Stimulated activated CD4-positive, alpha-beta T cell treated with anti-CD3 and anti-CD28 coated beads, Interleukin-2, amount 100 ng/mL, for 48 hours (primary cell): ENCODE data around the gene ARMC2.
"Not testable (repeated sequence)": the region's sequence is repeated elsewhere in the genome, so short reads cannot be mapped to it uniquely, and the experiment has no call there.

Source experiments
- DNase-seq, 2 donors: peaks; one replicate each; pipeline ENCODE4 v3.0.0-alpha.2; 2020

The ARMC2 gene, protein sequence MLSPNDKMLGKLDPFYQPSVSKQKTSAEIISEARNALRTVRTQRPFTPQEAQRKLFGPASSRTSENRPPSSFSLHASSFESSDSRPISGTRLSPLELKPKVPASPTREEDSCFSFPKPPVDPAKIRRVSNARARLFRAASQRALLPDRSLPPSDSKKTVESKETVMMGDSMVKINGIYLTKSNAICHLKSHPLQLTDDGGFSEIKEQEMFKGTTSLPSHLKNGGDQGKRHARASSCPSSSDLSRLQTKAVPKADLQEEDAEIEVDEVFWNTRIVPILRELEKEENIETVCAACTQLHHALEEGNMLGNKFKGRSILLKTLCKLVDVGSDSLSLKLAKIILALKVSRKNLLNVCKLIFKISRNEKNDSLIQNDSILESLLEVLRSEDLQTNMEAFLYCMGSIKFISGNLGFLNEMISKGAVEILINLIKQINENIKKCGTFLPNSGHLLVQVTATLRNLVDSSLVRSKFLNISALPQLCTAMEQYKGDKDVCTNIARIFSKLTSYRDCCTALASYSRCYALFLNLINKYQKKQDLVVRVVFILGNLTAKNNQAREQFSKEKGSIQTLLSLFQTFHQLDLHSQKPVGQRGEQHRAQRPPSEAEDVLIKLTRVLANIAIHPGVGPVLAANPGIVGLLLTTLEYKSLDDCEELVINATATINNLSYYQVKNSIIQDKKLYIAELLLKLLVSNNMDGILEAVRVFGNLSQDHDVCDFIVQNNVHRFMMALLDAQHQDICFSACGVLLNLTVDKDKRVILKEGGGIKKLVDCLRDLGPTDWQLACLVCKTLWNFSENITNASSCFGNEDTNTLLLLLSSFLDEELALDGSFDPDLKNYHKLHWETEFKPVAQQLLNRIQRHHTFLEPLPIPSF

DNA sequence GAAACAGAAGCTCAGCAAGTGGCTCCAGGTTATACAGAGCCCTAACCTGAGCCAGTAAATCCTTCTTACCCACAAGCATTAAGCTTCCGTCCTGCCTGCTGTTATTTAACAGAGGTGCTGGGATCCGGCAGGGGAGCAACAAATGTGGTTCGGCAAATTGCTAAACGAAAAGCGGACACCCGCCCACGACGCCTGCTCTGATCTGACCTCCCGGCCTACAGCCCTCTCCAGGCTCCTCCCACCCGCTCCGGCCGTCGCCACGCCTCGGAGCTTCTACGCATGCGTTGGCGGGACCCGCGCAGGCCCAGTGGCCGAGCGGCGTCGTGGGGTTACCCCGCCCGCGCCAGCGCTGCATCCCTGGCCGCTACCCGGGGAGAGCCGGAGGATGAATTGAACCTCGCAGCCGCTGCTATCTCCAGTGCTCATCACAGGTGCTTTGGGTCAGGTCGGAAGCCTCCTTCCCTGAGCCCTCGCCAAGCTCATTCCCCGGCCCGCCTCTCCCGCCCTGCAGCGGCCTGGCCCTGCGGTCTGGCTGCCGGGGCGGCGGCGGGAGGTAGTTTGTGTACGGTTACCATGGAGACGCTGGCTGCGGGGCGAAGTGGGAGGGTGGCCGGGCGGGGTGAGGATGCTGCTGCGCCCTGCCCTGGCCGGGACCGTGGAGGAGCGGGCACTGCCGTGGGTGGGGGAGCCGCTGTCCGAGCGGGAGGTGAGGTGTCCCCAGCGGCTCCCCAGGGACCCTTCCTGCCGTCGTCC, at the start of gene ARMC2:
ARMC2 (plus strand) TSS at position 307 of the 753 bp plus-strand sequence. CDS start 5,846 bp downstream, outside the sequence.
- DNase-seq: peak; percentile 84 to 88

DNA sequence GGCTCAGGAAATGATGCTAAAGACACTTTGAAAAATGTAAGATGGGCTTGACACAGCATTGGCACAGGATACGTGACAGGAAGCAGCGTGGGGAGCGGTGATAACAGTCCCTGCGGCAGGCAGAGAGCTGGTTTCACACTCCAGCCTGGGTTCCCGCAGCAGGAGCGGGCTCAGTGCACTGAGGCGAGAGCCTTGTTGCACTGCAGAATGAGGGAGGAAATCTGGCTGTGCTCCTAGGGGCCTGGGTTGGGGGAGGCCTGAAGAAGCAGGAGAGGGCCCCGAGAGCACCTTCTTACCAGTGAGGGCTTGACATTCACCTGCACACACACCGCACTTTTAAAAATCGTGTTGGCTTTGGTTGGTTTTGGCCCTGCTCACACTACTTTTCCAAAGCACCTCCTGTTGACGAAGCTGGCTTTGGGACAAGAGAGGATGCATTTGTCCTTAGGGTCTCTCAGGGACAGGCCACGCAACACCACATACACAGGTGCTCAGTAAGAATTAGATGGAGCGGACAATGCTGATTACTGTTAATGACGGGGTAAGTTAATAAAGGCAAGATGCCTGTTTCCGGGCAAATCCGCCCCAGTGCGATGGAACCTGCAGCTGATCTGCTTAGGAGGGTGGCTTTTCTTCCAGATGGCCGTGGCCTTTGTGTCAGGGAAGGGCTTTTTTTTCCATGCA, 49.4 kb upstream of the ARMC2 start:
- peak; percentile 21 to 39 for DNase-seq

DNA sequence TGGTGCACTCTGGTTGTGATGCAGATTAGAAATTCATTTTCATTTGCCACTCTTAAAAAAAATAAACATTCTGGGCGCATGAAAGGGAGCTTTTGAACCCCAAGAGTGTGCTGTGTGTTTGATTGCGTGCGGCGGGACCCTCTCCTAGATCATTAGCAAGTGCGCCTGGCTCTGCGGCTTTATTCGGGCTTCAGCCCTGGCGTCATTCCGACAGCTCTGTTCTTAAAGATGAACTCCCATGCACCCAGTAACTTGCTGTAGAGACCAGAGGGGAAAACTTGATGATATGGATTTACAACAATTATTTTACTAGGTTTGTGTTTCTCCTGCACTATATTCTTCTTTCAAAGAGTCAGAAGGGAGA, 48.9 kb upstream of the ARMC2 start:
- no peak for DNase-seq

DNA sequence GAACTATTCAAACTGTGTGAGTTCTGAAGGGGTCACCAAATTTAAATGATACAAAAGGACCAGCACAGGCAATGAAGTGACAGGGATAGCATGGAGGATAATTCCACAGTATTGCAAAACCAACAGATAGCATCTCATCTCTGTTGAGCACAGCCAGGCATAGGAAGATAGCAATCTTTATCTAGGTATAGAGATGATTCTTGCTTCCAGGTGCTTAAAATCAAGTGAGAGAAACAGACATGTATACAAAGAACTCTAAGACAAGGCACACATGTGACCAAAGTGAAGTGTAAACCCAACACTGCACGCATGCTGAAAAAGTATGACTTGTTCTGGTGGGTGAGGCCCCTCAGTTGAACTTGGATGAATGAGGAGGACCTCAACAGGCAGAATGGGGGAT, 48.4 kb upstream of the ARMC2 start:
- DNase-seq: no peak

DNA sequence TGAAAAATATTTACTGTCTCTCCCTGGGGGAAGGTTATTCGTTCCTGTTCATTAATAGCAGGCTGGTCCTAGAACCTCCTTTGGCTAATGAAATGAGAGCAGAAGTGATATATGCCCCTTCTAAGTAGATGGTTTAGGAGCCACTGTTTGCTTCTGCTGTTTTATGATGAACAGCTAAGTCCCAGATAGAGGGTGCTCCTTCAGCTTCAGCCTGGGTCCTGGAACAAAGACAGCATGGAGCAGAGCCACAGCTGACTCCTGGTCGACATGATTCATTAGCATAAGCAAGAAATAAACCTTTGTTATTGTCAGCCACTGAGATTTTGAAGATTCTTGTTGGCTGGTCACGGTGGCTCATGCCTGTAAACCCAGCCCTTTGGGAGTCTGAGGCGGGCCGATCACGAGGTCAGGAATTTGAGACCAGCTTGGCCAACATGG, 47.8 kb upstream of the ARMC2 start:
- no peak for DNase-seq

DNA sequence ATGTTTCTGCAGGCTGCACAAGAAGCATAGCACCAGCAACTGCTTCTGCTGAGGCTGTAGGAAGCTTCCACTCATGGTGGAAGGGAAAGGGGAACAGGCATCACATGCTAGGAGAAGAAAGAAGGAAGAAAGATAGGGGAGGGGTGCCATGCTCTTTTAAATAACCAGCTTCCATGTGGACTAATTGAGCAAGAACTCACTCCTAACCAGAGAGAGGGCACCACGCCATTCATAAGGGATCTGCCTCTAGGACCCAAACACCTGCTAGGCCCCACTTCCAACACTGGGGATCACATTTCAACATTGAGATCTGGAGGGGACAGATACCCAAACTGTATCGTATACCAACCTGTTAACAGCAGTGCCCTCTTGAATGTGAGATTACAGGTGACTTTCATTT, 46.9 kb upstream of the ARMC2 start:
- no peak for DNase-seq

DNA sequence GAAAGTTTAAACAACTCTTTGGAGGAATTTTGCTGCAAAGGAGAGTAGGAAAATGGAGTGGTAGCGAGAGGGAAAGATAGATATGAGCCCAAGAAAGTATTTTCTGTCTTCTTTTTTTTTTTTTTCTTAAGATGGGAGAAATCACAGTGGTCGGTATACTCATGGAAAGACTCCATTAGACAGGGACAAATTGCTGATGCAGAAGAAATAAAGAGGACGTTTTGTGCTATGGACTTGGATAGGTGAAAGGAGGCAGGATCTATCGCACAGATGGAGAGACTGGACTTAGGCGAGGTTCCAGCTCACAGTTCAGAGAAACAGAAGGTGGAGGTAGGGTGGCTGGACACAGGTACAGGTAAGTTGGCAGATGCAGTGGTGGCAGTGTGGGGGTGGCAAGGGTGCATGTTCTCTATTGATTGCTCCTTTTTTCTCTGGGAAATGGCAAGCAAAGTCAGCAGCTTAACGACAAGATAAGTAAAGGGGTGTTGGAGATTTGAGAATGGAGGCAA, 44.2 kb upstream of the ARMC2 start:
- DNase-seq: no peak

DNA sequence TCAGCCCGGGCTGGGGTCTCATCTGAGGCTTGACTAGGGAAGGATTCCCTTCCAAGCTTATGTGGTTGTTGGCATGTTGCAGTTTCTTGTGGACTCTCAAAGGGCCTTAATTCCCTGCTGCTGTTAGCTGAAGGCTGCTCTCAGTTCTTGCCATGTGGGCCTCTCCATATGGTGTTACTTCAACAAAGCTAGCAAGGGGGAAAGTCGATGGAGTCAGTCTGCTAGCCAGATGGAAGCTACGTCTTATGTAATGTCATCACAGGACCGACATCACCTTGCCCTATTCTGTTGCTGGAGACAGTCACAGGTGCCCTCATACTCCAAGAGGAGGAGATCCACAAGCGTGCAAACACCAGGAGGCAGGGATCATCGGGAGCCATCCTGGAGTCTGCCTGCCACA, 43.3 kb upstream of the ARMC2 start:
- DNase-seq: no peak

DNA sequence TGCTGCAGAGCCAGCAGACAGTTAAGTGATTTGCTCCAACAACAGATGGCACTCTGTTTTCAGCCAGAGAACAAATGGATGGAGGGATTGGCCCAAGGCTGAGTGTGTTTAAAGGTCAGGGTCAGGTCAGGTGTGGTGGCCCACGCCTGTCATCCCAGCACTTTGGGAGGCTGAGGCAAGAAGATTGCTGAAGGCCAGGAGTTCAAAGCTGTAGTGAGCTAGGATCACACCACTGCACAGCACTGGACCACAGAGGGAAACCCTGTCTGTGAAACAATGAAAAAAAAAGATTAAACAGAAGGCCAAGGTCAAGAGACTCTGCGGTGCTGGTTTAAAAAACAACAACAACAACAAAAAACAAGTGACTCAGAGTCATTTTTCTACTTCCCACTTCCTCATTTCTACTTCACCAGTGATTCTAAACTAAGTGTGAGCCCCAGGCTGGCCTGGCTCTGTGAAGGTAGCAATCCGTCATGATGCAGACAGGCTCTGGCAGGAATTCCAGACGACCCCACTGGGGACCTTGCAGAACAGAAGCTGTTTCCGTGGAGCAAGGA, 42.5 kb upstream of the ARMC2 start:
- no peak for DNase-seq

DNA sequence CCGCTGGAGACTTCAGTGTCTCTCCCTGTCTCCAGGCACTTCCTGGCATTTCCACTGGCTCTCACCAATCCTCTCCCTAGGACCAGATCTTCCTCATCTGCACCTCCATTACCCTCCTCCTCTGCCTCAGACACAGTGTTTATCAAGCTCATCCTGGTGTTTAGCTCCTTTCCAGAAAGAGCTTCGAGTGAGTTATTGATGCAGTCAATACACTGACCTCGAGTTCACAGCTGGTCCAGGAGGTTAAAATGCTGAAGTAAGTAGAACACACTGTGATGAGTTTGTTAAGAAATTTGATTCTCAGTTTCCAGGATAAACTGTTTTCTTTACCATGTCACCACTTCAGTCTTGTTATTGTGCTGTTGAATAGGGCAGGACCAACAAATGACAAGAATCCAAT, 42.1 kb upstream of the ARMC2 start:
- DNase-seq: no peak

DNA sequence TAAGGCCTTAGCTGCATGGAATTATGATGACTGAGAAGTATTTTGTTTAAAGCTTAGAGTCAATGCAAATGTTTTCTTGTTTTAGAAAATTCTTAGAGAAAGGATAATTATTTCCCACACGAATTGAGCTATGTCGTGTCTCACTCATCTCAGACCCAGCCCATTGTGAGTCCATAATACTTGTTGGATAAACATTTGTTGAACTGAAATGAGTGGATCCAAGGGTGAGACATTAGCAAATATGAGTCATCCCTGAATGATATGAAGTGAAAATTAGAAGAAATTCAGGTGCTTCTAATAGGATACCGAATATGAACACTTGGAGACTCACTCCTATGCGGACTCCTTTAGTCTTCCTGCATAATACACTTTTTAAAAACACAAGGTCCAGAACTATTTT, 41.6 kb upstream of the ARMC2 start:
- DNase-seq: no peak

DNA sequence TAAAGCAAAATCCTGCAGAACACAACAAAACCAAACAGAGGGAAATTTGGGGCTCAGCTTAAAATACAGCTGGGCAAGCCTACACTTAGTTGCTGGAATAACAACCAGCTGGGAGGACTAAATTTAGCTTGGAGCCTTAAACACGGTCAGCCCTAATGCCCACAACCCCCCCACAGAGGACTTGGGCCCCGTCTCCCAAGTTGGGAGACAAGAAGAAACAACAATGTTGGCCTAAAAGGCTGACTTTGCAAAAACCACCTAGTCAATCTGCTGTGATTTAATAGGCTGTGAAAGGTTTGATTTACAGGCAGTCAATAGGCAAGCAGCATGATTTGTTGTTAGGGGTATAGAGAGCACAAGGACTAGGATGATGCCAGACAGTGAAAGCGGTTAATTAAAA, 40.3 kb upstream of the ARMC2 start:
- DNase-seq: no peak

DNA sequence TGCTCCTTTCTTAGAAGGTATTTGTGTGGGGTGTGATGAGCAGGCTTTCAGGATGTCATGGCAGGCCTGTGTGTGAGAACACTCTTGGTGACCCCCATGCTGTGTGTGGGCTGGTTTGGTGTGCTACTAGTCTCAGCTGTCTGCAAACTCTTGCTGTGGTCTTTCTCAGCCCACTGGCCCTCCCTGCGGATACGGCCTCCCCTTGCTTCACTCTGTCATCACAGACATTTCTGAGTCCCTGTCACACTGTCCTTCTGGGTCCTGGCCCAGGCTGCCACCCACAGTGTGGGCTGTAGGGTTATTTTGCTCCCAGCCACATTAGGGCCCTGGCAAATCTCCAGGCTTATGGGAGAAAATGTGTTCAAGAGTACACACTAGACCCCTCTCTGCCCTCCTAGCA, 39.0 kb upstream of the ARMC2 start:
- DNase-seq: no peak

DNA sequence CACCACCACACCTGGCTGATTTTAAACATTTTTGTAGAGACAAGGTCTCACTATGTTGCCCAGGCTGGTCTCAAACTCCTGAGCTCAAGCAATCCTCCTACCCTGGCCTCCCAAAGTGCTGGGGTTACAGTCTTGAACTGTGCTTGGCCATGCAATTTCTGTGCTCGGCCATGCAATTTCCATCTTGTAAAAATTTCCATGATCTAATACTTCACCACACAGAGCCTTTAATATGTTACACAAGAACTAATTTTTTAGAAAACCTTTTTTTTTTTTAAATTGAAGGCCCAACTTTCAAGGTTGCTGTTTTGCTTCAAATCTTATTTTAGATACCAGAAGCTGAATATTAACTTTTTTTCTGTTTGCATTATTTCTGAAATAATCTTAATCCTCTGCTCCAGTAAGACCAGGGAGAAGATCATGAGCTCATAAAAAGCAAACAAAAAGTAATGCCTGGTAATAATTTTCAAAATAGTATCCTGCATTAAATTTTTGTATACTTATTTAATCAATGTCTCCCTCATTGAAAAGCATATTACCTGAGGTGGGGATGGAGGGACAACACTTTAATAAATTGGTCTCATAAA, 38.1 kb upstream of the ARMC2 start:
- DNase-seq: no peak

DNA sequence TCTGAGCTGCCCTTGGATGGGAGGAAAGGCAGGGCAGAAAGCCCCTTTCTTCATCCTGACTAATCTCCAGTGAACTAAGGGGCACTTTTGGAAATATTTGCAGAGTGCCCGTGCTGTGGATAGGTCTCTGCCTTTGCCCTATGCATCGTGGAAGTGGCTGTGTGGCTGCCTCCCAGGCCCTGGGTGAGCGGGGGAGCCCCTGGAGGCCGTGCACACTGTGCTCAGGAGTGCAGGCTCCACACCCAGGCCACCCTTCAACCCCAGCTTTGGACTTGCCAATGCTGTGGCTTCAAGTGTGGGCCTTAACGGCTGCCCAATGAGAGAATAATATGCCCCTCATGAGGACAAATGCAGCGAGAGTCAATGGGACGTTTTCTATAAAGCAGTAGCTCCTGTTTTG, 36.7 kb upstream of the ARMC2 start:
- DNase-seq: no peak

DNA sequence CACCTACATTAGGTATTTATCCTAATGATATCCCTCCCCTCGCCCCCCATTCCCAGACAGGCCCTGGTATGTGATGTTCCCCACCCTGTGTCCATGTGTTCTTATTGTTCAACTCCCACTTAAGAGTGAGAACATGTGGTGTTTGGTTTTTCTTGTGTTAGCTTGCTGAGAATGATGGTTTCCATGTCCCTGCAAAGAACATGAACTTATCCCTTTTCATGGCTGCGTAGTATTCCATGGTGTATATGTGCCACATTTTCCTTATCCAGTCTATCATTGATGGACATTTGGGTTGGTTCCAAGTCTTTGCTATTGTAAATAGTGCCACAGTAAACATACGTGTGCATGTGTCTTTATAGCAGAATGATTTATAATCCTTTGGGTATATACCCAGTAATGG, 35.0 kb upstream of the ARMC2 start:
- not testable (repeated sequence) for DNase-seq

DNA sequence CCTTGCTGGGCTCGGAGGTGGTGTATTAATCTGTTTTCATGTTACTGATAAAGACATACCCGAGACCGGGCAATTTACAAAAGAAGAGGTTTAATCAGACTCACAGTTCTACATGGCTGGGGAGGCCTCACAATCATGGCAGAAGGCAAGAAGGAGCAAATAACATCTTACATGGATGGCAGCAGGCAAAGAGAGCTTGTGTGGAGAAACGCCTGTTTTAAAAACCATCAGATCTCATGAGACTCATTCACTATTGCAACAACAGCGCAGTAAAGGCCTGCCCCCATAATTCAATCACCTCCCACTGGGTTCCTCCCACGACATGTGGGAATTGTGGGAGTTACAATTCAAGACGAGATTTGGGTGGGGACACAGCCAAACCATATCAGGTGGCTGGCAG, 30.9 kb upstream of the ARMC2 start:
- not testable (repeated sequence) for DNase-seq

DNA sequence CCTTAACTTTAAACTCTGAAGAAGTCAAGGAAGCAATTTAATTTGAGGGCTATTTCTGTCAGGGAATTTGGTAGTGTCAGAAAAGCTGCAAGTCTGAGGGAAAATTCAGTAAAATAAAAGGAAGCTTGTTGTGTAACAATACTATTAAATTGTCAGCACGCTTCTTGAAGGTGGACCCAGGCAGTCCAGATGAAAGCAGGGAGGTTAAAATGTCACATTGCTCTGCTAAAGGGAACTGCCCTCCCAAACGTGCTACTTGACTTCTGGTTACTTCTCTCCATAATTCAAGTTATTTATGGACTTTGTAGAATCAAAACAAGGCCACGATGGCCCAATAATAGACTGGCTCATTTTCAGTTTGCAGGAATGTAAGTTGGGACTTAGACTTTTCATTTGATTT, 28.2 kb upstream of the ARMC2 start:
- DNase-seq: no peak

DNA sequence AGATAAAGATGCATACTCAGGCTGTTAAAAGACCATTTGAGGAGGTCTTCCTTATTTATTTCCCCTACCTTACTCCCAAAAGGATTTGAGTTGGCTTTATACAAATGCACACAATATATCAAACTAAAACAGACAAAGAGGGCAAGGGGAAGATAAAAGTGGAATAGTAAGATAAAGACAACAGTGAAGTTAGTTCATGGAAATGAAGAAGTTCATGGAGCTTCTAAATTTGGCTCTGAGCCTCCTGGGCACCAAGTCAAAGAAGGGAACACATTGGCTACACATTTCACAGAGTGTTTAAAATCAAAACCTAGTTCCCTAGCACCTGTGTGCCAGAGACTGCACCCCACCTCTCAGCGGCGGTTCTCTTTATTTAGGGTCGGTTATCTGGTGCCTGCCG, 25.8 kb upstream of the ARMC2 start:
- no peak for DNase-seq

DNA sequence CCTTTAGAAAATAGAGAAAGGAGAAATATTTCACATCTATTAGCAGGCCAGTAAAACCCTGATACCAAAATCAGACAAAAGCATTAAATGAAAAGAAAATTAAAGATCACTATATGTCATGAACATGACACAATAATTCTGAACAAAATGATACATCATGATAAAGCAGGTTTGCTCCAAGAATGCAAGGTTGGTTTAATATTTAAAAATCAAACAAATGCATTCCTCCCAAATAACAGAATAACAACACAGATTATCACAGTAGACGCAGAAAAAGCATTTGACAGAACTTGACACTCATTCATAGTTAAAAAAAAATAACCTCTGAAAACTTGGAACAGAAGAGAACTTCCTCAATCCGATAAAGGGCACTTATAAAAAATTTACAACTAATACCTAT, 22.9 kb upstream of the ARMC2 start:
- DNase-seq: no peak

DNA sequence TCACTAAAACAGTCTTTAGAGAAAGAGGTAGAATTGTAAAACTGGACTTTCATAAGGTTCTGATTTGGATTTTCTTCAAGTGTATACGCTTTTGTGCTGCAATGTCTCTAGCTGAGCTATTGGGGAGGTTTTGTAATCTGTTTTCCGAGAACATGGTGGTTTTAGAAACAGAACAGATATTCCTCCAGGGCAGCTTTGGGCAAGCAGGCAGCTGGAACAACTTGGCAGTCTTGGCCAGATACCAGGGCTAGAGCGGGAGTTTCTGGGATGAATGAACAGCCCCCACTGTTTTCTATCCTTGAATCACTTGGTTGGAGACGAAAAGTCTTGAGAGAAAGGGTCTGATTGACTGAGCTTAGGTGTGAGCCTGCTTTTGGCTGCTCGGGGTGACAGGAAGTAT, 17.1 kb upstream of the ARMC2 start:
- DNase-seq: no peak

DNA sequence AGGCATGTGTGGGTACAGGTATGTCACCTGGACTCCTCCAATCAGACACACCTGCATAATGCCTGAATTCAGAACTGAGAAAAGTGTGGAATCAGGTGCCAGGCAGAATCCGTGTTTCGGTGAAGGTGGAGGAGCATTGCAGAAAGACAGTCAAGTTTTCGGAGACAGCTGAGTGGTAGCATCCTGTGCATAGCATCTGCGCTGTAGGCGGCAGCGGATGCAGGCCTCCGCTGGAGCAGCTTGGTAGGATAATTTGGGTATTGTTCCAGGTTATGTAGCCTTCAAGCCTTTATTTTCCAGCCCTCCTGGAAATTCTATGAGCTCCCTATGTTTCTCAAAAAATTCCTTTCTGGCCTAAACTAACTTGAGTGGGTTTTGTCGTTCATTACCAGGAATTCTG, 15.5 kb upstream of the ARMC2 start:
- no peak for DNase-seq
